DMS53 (cell line): ENCODE data around the gene PSENEN.

Experiments
- DNase-seq: peaks from one replicate; lab custom pipeline; 2025; lab: John Stamatoyannopoulos, UW

Gene PSENEN

GRCh38 chr19:35733180-35734125, 12.0 kb upstream of the PSENEN start:
- DNase-seq: no peak

- no peak for DNase-seq
These were observed 11.2 kb upstream of the PSENEN start for GRCh38 chr19:35734273-35734672.

- DNase-seq: no peak
These were observed 10.6 kb upstream of the PSENEN start for GRCh38 chr19:35734889-35735288.

GRCh38 chr19:35736913-35737886, 8.3 kb upstream of the PSENEN start:
- peak; percentile 61 for DNase-seq

GRCh38 chr19:35738021-35738886, 7.2 kb upstream of the PSENEN start:
- no peak for DNase-seq

GRCh38 chr19:35738887-35739229, 6.6 kb upstream of the PSENEN start:
- no peak for DNase-seq

- DNase-seq: peak; percentile 47
These were observed 6.0 kb upstream of the PSENEN start for GRCh38 chr19:35739275-35740107.

- DNase-seq: no peak
These were observed 5.4 kb upstream of the PSENEN start for GRCh38 chr19:35740108-35740422.

GRCh38 chr19:35740423-35741202, 4.8 kb upstream of the PSENEN start:
- DNase-seq: peak; percentile 100

GRCh38 chr19:35741203-35741515, 4.3 kb upstream of the PSENEN start:
- no peak for DNase-seq

- no peak for DNase-seq
These were observed 3.2 kb upstream of the PSENEN start, which contains the start of gene IGFLR1 for GRCh38 chr19:35742121-35742724. Gene IGFLR1, minus strand, starts transcription at chr19:35742452. Its CDS starts 1,272 bp downstream, at chr19:35741180.

GRCh38 chr19:35743640-35744429, 1.6 kb upstream of the PSENEN start:
- DNase-seq: no peak

- peak; percentile 100 for DNase-seq
These were observed 772 bp upstream of the PSENEN start for GRCh38 chr19:35744430-35745327.

GRCh38 chr19:35746087-35746462, 624 bp downstream of the PSENEN start:
- DNase-seq: no peak

GRCh38 chr19:35746531-35746930, 1.1 kb downstream of the PSENEN start:
- DNase-seq: no peak

GRCh38 chr19:35748106-35749020, 2.9 kb downstream of the PSENEN start, which contains the start of gene LIN37:
Gene LIN37, plus strand, starts transcription at chr19:35748576. Its CDS starts 149 bp downstream, at chr19:35748725.
- DNase-seq: peak; percentile 100

- peak; percentile 52 for DNase-seq
These were observed 4.7 kb downstream of the PSENEN start for GRCh38 chr19:35750167-35750566.
